ENCODE measurements around the gene TP53BP2. TPM values are rescaled to one million over a fixed set of nuclear protein-coding genes. Genes with fewer than 3 reads are reported as not detected.

The TP53BP2 gene
- total RNA-seq, 1 experiment from 2014 or later: 40.6 TPM

GRCh38 chr1:223802032-223802431 is 43.7 kb downstream of the TP53BP2 start:
- DNase-seq (ENCODE audit: low read depth): no peak

- no peak for DNase-seq (ENCODE audit: low read depth)
Measured at GRCh38 chr1:223796210-223796609, 49.5 kb downstream of the TP53BP2 start.

GRCh38 chr1:223794136-223794880 is 51.4 kb downstream of the TP53BP2 start:
- no peak for DNase-seq (ENCODE audit: low read depth)

GRCh38 chr1:223793716-223794115 is 52.0 kb downstream of the TP53BP2 start:
- no peak for DNase-seq (ENCODE audit: low read depth)

GRCh38 chr1:223792046-223792445 is 53.7 kb downstream of the TP53BP2 start:
- no peak for DNase-seq (ENCODE audit: low read depth)

GRCh38 chr1:223788746-223789415 is 56.9 kb downstream of the TP53BP2 start:
- no peak for DNase-seq (ENCODE audit: low read depth)

- DNase-seq (ENCODE audit: low read depth): no peak
Measured at GRCh38 chr1:223785808-223786207, 59.9 kb downstream of the TP53BP2 start.

GRCh38 chr1:223784541-223784940 is 61.2 kb downstream of the TP53BP2 start:
- no peak for DNase-seq (ENCODE audit: low read depth)

GRCh38 chr1:223783676-223784075 is 62.1 kb downstream of the TP53BP2 start:
- DNase-seq (ENCODE audit: low read depth): no peak

GRCh38 chr1:223780949-223781348 is 64.8 kb downstream of the TP53BP2 start:
- DNase-seq (ENCODE audit: low read depth): no peak

GRCh38 chr1:223780318-223780717 is 65.4 kb downstream of the TP53BP2 start:
- DNase-seq (ENCODE audit: low read depth): no peak

GRCh38 chr1:223776826-223777454 is 68.8 kb downstream of the TP53BP2 start:
- DNase-seq (ENCODE audit: low read depth): no peak

GRCh38 chr1:223776075-223776814 is 69.5 kb downstream of the TP53BP2 start:
- DNase-seq (ENCODE audit: low read depth): peak; percentile 97

GRCh38 chr1:223775711-223776074 is 70.1 kb downstream of the TP53BP2 start:
- no peak for DNase-seq (ENCODE audit: low read depth)

- no peak for DNase-seq (ENCODE audit: low read depth)
Measured at GRCh38 chr1:223775054-223775453, 70.7 kb downstream of the TP53BP2 start.

GRCh38 chr1:223774134-223774814 is 71.5 kb downstream of the TP53BP2 start:
- DNase-seq (ENCODE audit: low read depth): no peak

GRCh38 chr1:223772771-223773160 is 73.0 kb downstream of the TP53BP2 start:
- DNase-seq (ENCODE audit: low read depth): no peak

- peak; percentile 91 for DNase-seq (ENCODE audit: low read depth)
Measured at GRCh38 chr1:223771814-223772770, 73.7 kb downstream of the TP53BP2 start.

- DNase-seq (ENCODE audit: low read depth): no peak
Measured at GRCh38 chr1:223771469-223771813, 74.3 kb downstream of the TP53BP2 start.

- DNase-seq (ENCODE audit: low read depth): no peak
Measured at GRCh38 chr1:223770621-223771315, 75.0 kb downstream of the TP53BP2 start.
